GM11168 (cell line): ENCODE measurements around the gene HPS5.

Experiments used
- in situ Hi-C: fragments of 300-500 bp; cut with MboI; formaldehyde crosslinking; loops from one replicate; pipeline ENCODE4 v1.12.0; 2022; ENCODE audit warnings: low sequenced_read_pairs; ENCODE audit not compliant: unreplicated experiment

The HPS5 gene

GRCh38 chr11:18322818-18323570 lies 1.1 kb upstream of the HPS5 start:
- in situ Hi-C loops = no loop called here

GRCh38 chr11:18321578-18321968 lies 367 bp downstream of the HPS5 start:
- in situ Hi-C loops = no loop called here

- in situ Hi-C loops = no loop called here
These were observed 1.3 kb downstream of the HPS5 start for GRCh38 chr11:18320617-18321016.

- in situ Hi-C loops = no loop called here
These were observed 2.0 kb downstream of the HPS5 start for GRCh38 chr11:18319914-18320313.

GRCh38 chr11:18317551-18317950 lies 4.4 kb downstream of the HPS5 start:
- in situ Hi-C loops = no loop called here

GRCh38 chr11:18315893-18316292 lies 6.0 kb downstream of the HPS5 start:
- in situ Hi-C loops = no loop called here

- in situ Hi-C loops = no loop called here
These were observed 7.0 kb downstream of the HPS5 start for GRCh38 chr11:18314784-18315523.

GRCh38 chr11:18313965-18314763 lies 7.8 kb downstream of the HPS5 start:
- in situ Hi-C loops = no loop called here

GRCh38 chr11:18312663-18313420 lies 9.1 kb downstream of the HPS5 start:
- in situ Hi-C loops = no loop called here

GRCh38 chr11:18312012-18312411 lies 9.9 kb downstream of the HPS5 start:
- in situ Hi-C loops = no loop called here

GRCh38 chr11:18310800-18311340 lies 11.1 kb downstream of the HPS5 start:
- in situ Hi-C loops = no loop called here

- in situ Hi-C loops = no loop called here
These were observed 12.2 kb downstream of the HPS5 start for GRCh38 chr11:18309691-18310090.

- in situ Hi-C loops = no loop called here
These were observed 13.7 kb downstream of the HPS5 start for GRCh38 chr11:18308242-18308641.

GRCh38 chr11:18307461-18308139 lies 14.3 kb downstream of the HPS5 start:
- in situ Hi-C loops = no loop called here

- in situ Hi-C loops = no loop called here
These were observed 17.2 kb downstream of the HPS5 start for GRCh38 chr11:18304745-18305144.

GRCh38 chr11:18299721-18300120 lies 22.2 kb downstream of the HPS5 start:
- in situ Hi-C loops = no loop called here

- in situ Hi-C loops = no loop called here
These were observed 26.6 kb downstream of the HPS5 start for GRCh38 chr11:18295316-18295715.

- in situ Hi-C loops = no loop called here
These were observed 27.1 kb downstream of the HPS5 start for GRCh38 chr11:18294862-18295261.

- in situ Hi-C loops = no loop called here
These were observed 33.0 kb downstream of the HPS5 start for GRCh38 chr11:18288911-18289310.
